Measurements from ENCODE around the gene PNPLA1.

The PNPLA1 gene

GRCh38 chr6:36246506-36247268, 23.2 kb upstream of the PNPLA1 start:
- DNase-seq (ENCODE audit: low spot score), result no peak

GRCh38 chr6:36247693-36248092, 22.2 kb upstream of the PNPLA1 start:
- DNase-seq (ENCODE audit: low spot score), result no peak

More at GRCh38 chr6:36246506-36247268, 23.2 kb upstream of the PNPLA1 start:
- no peak for TF ChIP-seq CTCF (IDR thresholded peaks at IDR 0.05; ENCODE audit: extremely low read depth, missing control alignments)

GRCh38 chr6:36248980-36249379, 20.9 kb upstream of the PNPLA1 start:
- DNase-seq (ENCODE audit: low spot score), result no peak
- TF ChIP-seq CTCF (IDR thresholded peaks at IDR 0.05; ENCODE audit: extremely low read depth, missing control alignments), result no peak

More at GRCh38 chr6:36247693-36248092, 22.2 kb upstream of the PNPLA1 start:
- TF ChIP-seq CTCF (IDR thresholded peaks at IDR 0.05; ENCODE audit: extremely low read depth, missing control alignments), result no peak

- DNase-seq (ENCODE audit: low spot score), result no peak
Observed at GRCh38 chr6:36249536-36249935, 20.3 kb upstream of the PNPLA1 start.

GRCh38 chr6:36252005-36252404, 17.9 kb upstream of the PNPLA1 start:
- DNase-seq (ENCODE audit: low spot score), result no peak
- TF ChIP-seq CTCF (IDR thresholded peaks at IDR 0.05; ENCODE audit: extremely low read depth, missing control alignments), result no peak

More at GRCh38 chr6:36249536-36249935, 20.3 kb upstream of the PNPLA1 start:
- no peak for TF ChIP-seq CTCF (IDR thresholded peaks at IDR 0.05; ENCODE audit: extremely low read depth, missing control alignments)

- no peak for DNase-seq (ENCODE audit: low spot score)
- TF ChIP-seq CTCF (IDR thresholded peaks at IDR 0.05; ENCODE audit: extremely low read depth, missing control alignments), result no peak
Observed at GRCh38 chr6:36263390-36264000, 6.4 kb upstream of the PNPLA1 start.

GRCh38 chr6:36265744-36266143, 4.1 kb upstream of the PNPLA1 start:
- DNase-seq (ENCODE audit: low spot score), result no peak
- no peak for TF ChIP-seq CTCF (IDR thresholded peaks at IDR 0.05; ENCODE audit: extremely low read depth, missing control alignments)
